H9 (cell line): Measurements from ENCODE around the gene PACS1. TPM values are rescaled to one million over a fixed set of nuclear protein-coding genes. Genes with fewer than 3 reads are reported as not detected.

Experiments
- DNase-seq: peaks from one replicate; pipeline ENCODE4 v3.0.0-alpha.2; 2017
- H2AFZ ChIP-seq: one replicate; pipeline ENCODE4 v1.6.1; 2013; ENCODE audit warnings: mild to moderate bottlenecking, low read length, control low read depth, moderate library complexity
- H2AK5ac ChIP-seq: 2 replicates; pipeline ENCODE4 v1.6.1; 2013; ENCODE audit warnings: low read length, control low read depth, mixed read lengths; ENCODE audit not compliant: insufficient read length
- H2BK120ac ChIP-seq: one replicate; pipeline ENCODE4 v1.6.1; 2013; ENCODE audit warnings: low read depth, mild to moderate bottlenecking, low read length, control low read depth, inconsistent platforms; ENCODE audit not compliant: poor library complexity, severe bottlenecking
- H2BK12ac ChIP-seq: 2 replicates; pipeline ENCODE4 v1.6.1; 2013; ENCODE audit warnings: low read length, control low read depth, mixed read lengths, low read depth; ENCODE audit not compliant: insufficient read length
- H2BK15ac ChIP-seq: 2 replicates; pipeline ENCODE4 v1.6.1; 2013; ENCODE audit warnings: low read depth, low read length, control low read depth
- H2BK20ac ChIP-seq: one replicate; pipeline ENCODE4 v1.6.1; 2013; ENCODE audit warnings: low read depth, mild to moderate bottlenecking, low read length, control low read depth, inconsistent platforms; ENCODE audit not compliant: poor library complexity, severe bottlenecking
- H2BK5ac ChIP-seq: 2 replicates; pipeline ENCODE4 v1.6.1; 2013; ENCODE audit warnings: low read length, control low read depth, mixed read lengths; ENCODE audit not compliant: insufficient read length
- H3K14ac ChIP-seq: 2 replicates; pipeline ENCODE4 v1.6.1; 2013; ENCODE audit warnings: low read length, control low read depth; ENCODE audit not compliant: insufficient read depth
- H3K18ac ChIP-seq: 2 replicates; pipeline ENCODE4 v1.6.1; 2013; ENCODE audit warnings: low read depth, mild to moderate bottlenecking, mixed read lengths, low read length, control low read depth; ENCODE audit not compliant: insufficient read length
- H3K23ac ChIP-seq: 2 replicates; pipeline ENCODE4 v1.6.1; 2013; ENCODE audit warnings: low read length, control low read depth, mixed read lengths, low read depth; ENCODE audit not compliant: insufficient read length
- H3K23me2 ChIP-seq: 2 replicates; pipeline ENCODE4 v1.6.1; 2013; ENCODE audit warnings: low read depth, mild to moderate bottlenecking, mixed read lengths, low read length, control low read depth; ENCODE audit not compliant: insufficient read length, poor library complexity, severe bottlenecking
- H3K27ac ChIP-seq: 2 replicates; pipeline ENCODE4 v1.5.1; 2013; ENCODE audit warnings: low read length, control low read depth, mixed read lengths, low read depth; ENCODE audit not compliant: insufficient read length
- H3K27me3 ChIP-seq: 2 replicates; pipeline ENCODE4 v1.6.1; 2013; ENCODE audit warnings: low read length, control low read depth, inconsistent platforms; ENCODE audit not compliant: insufficient read depth
- H3K4ac ChIP-seq: 2 replicates; pipeline ENCODE4 v1.6.1; 2013; ENCODE audit warnings: low read depth, mild to moderate bottlenecking, control low read depth, inconsistent platforms, low read length, moderate library complexity
- H3K4me1 ChIP-seq: 2 replicates; pipeline ENCODE4 v1.6.1; 2013; ENCODE audit warnings: low read length, control low read depth, inconsistent platforms; ENCODE audit not compliant: insufficient read depth
- H3K4me2 ChIP-seq: 2 replicates; pipeline ENCODE4 v1.6.1; 2013; ENCODE audit warnings: low read length, control low read depth, mixed read lengths; ENCODE audit not compliant: insufficient read length, insufficient read depth
- H3K56ac ChIP-seq: 2 replicates; pipeline ENCODE4 v1.6.1; 2013; ENCODE audit warnings: low read depth, mild to moderate bottlenecking, mixed read lengths, low read length, control low read depth; ENCODE audit not compliant: insufficient read length
- H3K79me1 ChIP-seq: 2 replicates; pipeline ENCODE4 v1.6.1; 2013; ENCODE audit warnings: low read depth, mild to moderate bottlenecking, moderate library complexity, low read length, control low read depth, inconsistent platforms; ENCODE audit not compliant: insufficient read depth, poor library complexity, severe bottlenecking
- H3K79me2 ChIP-seq: 2 replicates; pipeline ENCODE4 v1.6.1; 2013; ENCODE audit warnings: low read length, control low read depth, inconsistent platforms; ENCODE audit not compliant: insufficient read depth
- H3K9ac ChIP-seq: 2 replicates; pipeline ENCODE4 v1.6.1; 2013; ENCODE audit warnings: low read length, control low read depth, mixed read lengths; ENCODE audit not compliant: insufficient read length; ENCODE audit errors: extremely low read depth
- H3K9me3 ChIP-seq: one replicate; pipeline ENCODE4 v1.6.1; 2013; ENCODE audit warnings: low read depth, low read length, inconsistent platforms; ENCODE audit not compliant: control insufficient read depth
- H3T11ph ChIP-seq: one replicate; pipeline ENCODE4 v1.6.1; 2013; ENCODE audit warnings: mild to moderate bottlenecking, low read length, control low read depth, inconsistent platforms
- H4K20me1 ChIP-seq: one replicate; pipeline ENCODE4 v1.6.1; 2013; ENCODE audit not compliant: control insufficient read depth, insufficient read length, insufficient read depth
- H4K5ac ChIP-seq: 2 replicates; pipeline ENCODE4 v1.6.1; 2013; ENCODE audit warnings: low read depth, mild to moderate bottlenecking, mixed read lengths, low read length, control low read depth; ENCODE audit not compliant: insufficient read length
- H4K8ac ChIP-seq: replicated peaks from 2 replicates; pipeline ENCODE4 v1.6.1; 2013; ENCODE audit warnings: low read length, control low read depth, mixed read lengths, low read depth; ENCODE audit not compliant: insufficient read length
- H4K91ac ChIP-seq: 2 replicates; pipeline ENCODE4 v1.6.1; 2013; ENCODE audit warnings: low read depth, mild to moderate bottlenecking, moderate library complexity, mixed read lengths, low read length, control low read depth; ENCODE audit not compliant: insufficient read length
- H3K27ac Mint-ChIP-seq, 3 experiments: 2 replicates in 2 of 3; 3 replicates in 1 of 3; pipeline ENCODE4 v1.8.0; 2020 to 2021; ENCODE audit warnings: mixed read lengths in 3 of 3, mild to moderate bottlenecking in 1 of 3, moderate library complexity in 1 of 3
- H3K27me3 Mint-ChIP-seq: 2 replicates; pipeline ENCODE4 v1.8.0; 2021; ENCODE audit warnings: low read depth, mild to moderate bottlenecking, moderate library complexity, mixed read lengths
- H3K36me3 Mint-ChIP-seq, 3 experiments: 2 replicates in 2 of 3; 3 replicates in 1 of 3; pipeline ENCODE4 v1.8.0; 2020 to 2021; ENCODE audit warnings: low read depth in 3 of 3, mixed read lengths in 3 of 3; ENCODE audit not compliant: insufficient read depth in 1 of 3
- H3K4me1 Mint-ChIP-seq, 2 experiments: 2 replicates each; pipeline ENCODE4 v1.8.0; 2020; ENCODE audit warnings: mixed read lengths in 2 of 2
- H3K4me3 Mint-ChIP-seq, 2 experiments: 2 replicates in 1 of 2; 3 replicates in 1 of 2; pipeline ENCODE4 v1.8.0; 2020 to 2021; ENCODE audit warnings: mild to moderate bottlenecking in 2 of 2, mixed read lengths in 2 of 2, moderate library complexity in 1 of 2
- H3K9me3 Mint-ChIP-seq, 2 experiments: 2 replicates in 1 of 2; 3 replicates in 1 of 2; pipeline ENCODE4 v1.8.0; 2020; ENCODE audit warnings: mild to moderate bottlenecking in 2 of 2, mixed read lengths in 2 of 2, moderate library complexity in 1 of 2
- CTCF ChIP-seq: fragments of 200-600 bp; sonication (generic); conservative IDR thresholded peaks from 3 replicates; pipeline ENCODE4 v1.8.0; 2021; ENCODE audit warnings: antibody characterized with exemption, mild to moderate bottlenecking
- WGBS: extraction: QIAGEN DNeasy Blood & Tissue Kit; methylation state at CpG from one replicate; pipeline ENCODE4 v1.1.7; 2013; ENCODE audit warnings: missing lambda C conversion rate, low lambda C conversion rate, mixed read lengths; ENCODE audit not compliant: insufficient read length; ENCODE audit errors: extremely low coverage; 5-methylcytosine and 5-hydroxymethylcytosine counted together
- total RNA-seq: library from RNA; stranded (reverse); gene quantifications from 2 replicates; pipeline ENCODE4 v1.2.1, GENCODE V29; 2021

Gene PACS1
- total RNA-seq, 1 experiment from 2014 or later = 35.5 TPM

GRCh38 chr11:66083767-66084166, 13.7 kb downstream of the PACS1 start:
- no peaks in the 10 kb centered on the region for H3K27me3 Mint-ChIP-seq
- H3K4me1 Mint-ChIP-seq = no peaks in the 10 kb centered on the region; a peak in 1 of 4 replicates
- Histone ChIP-seq H3K4me2 (no peak overlapping the region), H3K27ac (no peak overlapping the region), H3K18ac (no peak overlapping the region), H4K8ac (no peak overlapping the region), H3K4ac (no peak overlapping the region), H2BK12ac (no peak overlapping the region), H2AFZ (no peak overlapping the region), H2BK15ac (no peak overlapping the region), H3K9ac (no peak overlapping the region), H2BK20ac (no peak overlapping the region), H4K20me1 (no peaks in the 10 kb centered on the region), H2BK120ac (no peak overlapping the region), H3K14ac (no peak overlapping the region), H4K5ac (no peak overlapping the region), H3K23me2 (no peaks in the 10 kb centered on the region), H3T11ph (no peak overlapping the region), H3K9me3 (no peaks in the 10 kb centered on the region), H2AK5ac (no peak overlapping the region), H3K79me1 (no peaks in the 10 kb centered on the region), H3K27me3 (no peaks in the 10 kb centered on the region), H3K56ac (no peak overlapping the region), H4K91ac (no peak overlapping the region), H3K79me2 (no peaks in the 10 kb centered on the region), H3K4me1 (no peaks in the 10 kb centered on the region), H3K23ac (no peak overlapping the region), H2BK5ac (no peak overlapping the region)
- no CpG with 5 or more reads among the region's 3 CpGs for WGBS
- TF ChIP-seq CTCF = no peak
- H3K27ac Mint-ChIP-seq = peak overlapping the region in 1 of 3 experiments; percentile 1; a peak in 1 of 7 replicates
- DNase-seq = no peak
- H3K36me3 Mint-ChIP-seq = no peaks in the 10 kb centered on the region
- H3K4me3 Mint-ChIP-seq = no peak overlapping the region
- no peaks in the 10 kb centered on the region for H3K9me3 Mint-ChIP-seq
